Ishikawa (cell line): ENCODE results near the gene RFT1.

ENCODE experiments used
- CEBPB ChIP-seq: IDR thresholded peaks from 2 replicates; pipeline ENCODE4 v1.6.1; 2012
- CREB1 ChIP-seq: IDR thresholded peaks from 2 replicates; pipeline ENCODE4 v1.6.1; 2012; ENCODE audit warnings: low read depth
- EP300 ChIP-seq: IDR thresholded peaks from 2 replicates; pipeline ENCODE4 v1.6.1; 2012; ENCODE audit warnings: borderline replicate concordance
- FOXM1 ChIP-seq: IDR thresholded peaks from 2 replicates; pipeline ENCODE4 v1.6.1; 2012; ENCODE audit warnings: low read depth, borderline replicate concordance
- MAX ChIP-seq: IDR thresholded peaks from 2 replicates; pipeline ENCODE4 v1.6.1; 2012
- RAD21 ChIP-seq: IDR thresholded peaks from 2 replicates; pipeline ENCODE4 v1.6.1; 2012; ENCODE audit warnings: low read depth
- TAF1 ChIP-seq: IDR thresholded peaks from 2 replicates; pipeline ENCODE4 v1.6.1; 2012; ENCODE audit warnings: low read depth, mild to moderate bottlenecking
- TEAD4 ChIP-seq: IDR thresholded peaks from 2 replicates; pipeline ENCODE4 v1.6.1; 2012
- YY1 ChIP-seq: IDR thresholded peaks from 2 replicates; pipeline ENCODE4 v1.6.1; 2012; ENCODE audit warnings: low read depth
- ZBTB7A ChIP-seq: IDR thresholded peaks from 2 replicates; pipeline ENCODE4 v1.6.1; 2012; ENCODE audit warnings: low read depth

- TF ChIP-seq TEAD4 = no peak
- no peak for TF ChIP-seq EP300
- no peak for TF ChIP-seq ZBTB7A
- no peak for TF ChIP-seq CREB1
- TF ChIP-seq MAX = no peak
- no peak for TF ChIP-seq RAD21
- no peak for TF ChIP-seq FOXM1
- no peak for TF ChIP-seq YY1
- no peak; the same call in 1 of the 2 replicates for TF ChIP-seq TAF1
- no peak for TF ChIP-seq CEBPB
Measured at GRCh38 chr3:53168175-53168923, 38.1 kb upstream of the RFT1 start.
